B cell (primary cell): Measurements from ENCODE around the gene RNF135. TPM values are rescaled to one million over a fixed set of nuclear protein-coding genes. Genes with fewer than 3 reads are reported as not detected.

Experiments used
- ATAC-seq: fragments of 200-7000 bp; cut with Tn5 transposase; one replicate; pipeline ENCODE4 v1.10.0; 2021; ENCODE audit warnings: low read depth, mild to moderate bottlenecking, moderate number of reproducible peaks, moderate library complexity
- CTCF ChIA-PET: fragments of 350-600 bp; sonication (Branson Sonifier 250); formaldehyde crosslinking; loops from one replicate; lab custom pipeline; 2021; ENCODE audit warnings: antibody characterized with exemption, inconsistent platforms; lab: Charles Lee
- POLR2A ChIA-PET: fragments of 350-600 bp; sonication (Branson Sonifier 250); formaldehyde crosslinking; loops from one replicate; lab custom pipeline; 2021; ENCODE audit warnings: antibody characterized with exemption; lab: Charles Lee
- DNase-seq: peaks from one replicate; pipeline ENCODE4 v3.0.0; 2013
- H2AFZ ChIP-seq: 2 replicates; pipeline ENCODE4 v1.6.1; 2012; ENCODE audit warnings: mild to moderate bottlenecking, low read depth, low read length; ENCODE audit not compliant: insufficient read depth, poor library complexity, severe bottlenecking
- H3K27ac ChIP-seq, 2 donors: 1 replicate in 1 of 2; 2 replicates in 1 of 2; pipeline ENCODE4 v1.5.1; 2012 to 2013; ENCODE audit warnings: low read length in 2 of 2, mild to moderate bottlenecking in 2 of 2, moderate library complexity in 1 of 2
- H3K27me3 ChIP-seq, 4 experiments: fragments of 200-600 bp in 1 of 4; sonication (generic) in 1 of 4; replicated peaks in 1 of 4; 1 replicate in 2 of 4; 2 replicates in 2 of 4; pipeline versions ENCODE4 v1.6.1 to v1.7.0; 2013 to 2016; ENCODE audit warnings: low read length in 3 of 4, mild to moderate bottlenecking in 2 of 4, mixed read lengths in 1 of 4, moderate library complexity in 1 of 4; ENCODE audit not compliant: insufficient read depth in 4 of 4, control insufficient read depth in 3 of 4; ENCODE audit errors: control extremely low read depth in 1 of 4
- H3K36me3 ChIP-seq, 2 experiments: replicated peaks in 1 of 2; 1 replicate in 1 of 2; 2 replicates in 1 of 2; pipeline versions ENCODE4 v1.6.1 to v1.7.1; 2013; ENCODE audit warnings: low read length in 1 of 2; ENCODE audit not compliant: insufficient read depth in 2 of 2, control insufficient read depth in 1 of 2; ENCODE audit errors: control extremely low read depth in 1 of 2, extremely low read depth in 1 of 2
- H3K4me1 ChIP-seq, 2 donors: fragments of 200-600 bp in 1 of 2; sonication (generic) in 1 of 2; 1 replicate in 1 of 2; 2 replicates in 1 of 2; pipeline versions ENCODE4 v1.5.1 to v1.6.1; 2013 to 2017; ENCODE audit warnings: low read length in 2 of 2; ENCODE audit not compliant: control insufficient read depth in 2 of 2, insufficient read depth in 2 of 2
- H3K4me2 ChIP-seq: replicated peaks from 2 replicates; pipeline ENCODE3; 2012; ENCODE audit warnings: mild to moderate bottlenecking, low read depth, low read length; ENCODE audit not compliant: poor library complexity, severe bottlenecking
- H3K4me3 ChIP-seq, 5 experiments: fragments of 200-600 bp in 1 of 5; sonication (generic) in 1 of 5; 1 replicate in 3 of 5; 2 replicates in 2 of 5; pipeline versions ENCODE4 v1.5.1 to v1.7.0; 2011 to 2016; ENCODE audit warnings: low read length in 4 of 5, mild to moderate bottlenecking in 4 of 5, low read depth in 2 of 5, control low read depth in 1 of 5, moderate library complexity in 1 of 5; ENCODE audit not compliant: insufficient read depth in 1 of 5; ENCODE audit errors: control extremely low read depth in 1 of 5, extremely low read depth in 1 of 5
- H3K79me2 ChIP-seq: fragments of 200-600 bp; sonication (generic); one replicate; pipeline ENCODE4 v1.6.0; 2016; ENCODE audit warnings: low read length; ENCODE audit not compliant: control insufficient read depth, insufficient read depth
- H3K9ac ChIP-seq: fragments of 200-600 bp; sonication (generic); 2 replicates; pipeline ENCODE4 v1.6.1; 2017; ENCODE audit warnings: mild to moderate bottlenecking, low read length, moderate library complexity
- H3K9me3 ChIP-seq, 3 donors: one replicate each; pipeline versions ENCODE4 v1.6.1 to v1.7.1; 2013; ENCODE audit warnings: low read length in 2 of 3; ENCODE audit not compliant: control insufficient read depth in 2 of 3, insufficient read depth in 1 of 3; ENCODE audit errors: control extremely low read depth in 1 of 3
- H4K20me1 ChIP-seq: 2 replicates; pipeline ENCODE4 v1.6.0; 2012; ENCODE audit warnings: mild to moderate bottlenecking, low read length; ENCODE audit not compliant: insufficient read depth, control insufficient read depth, poor library complexity, severe bottlenecking
- H3K27ac Mint-ChIP-seq: one replicate; pipeline ENCODE4 v1.8.0; 2021; ENCODE audit warnings: mixed read lengths
- H3K27me3 Mint-ChIP-seq: one replicate; pipeline ENCODE4 v1.8.0; 2021; ENCODE audit warnings: mixed read lengths
- H3K4me1 Mint-ChIP-seq: one replicate; pipeline ENCODE4 v1.8.0; 2021; ENCODE audit warnings: mixed read lengths
- H3K4me3 Mint-ChIP-seq: one replicate; pipeline ENCODE4 v1.8.0; 2021; ENCODE audit warnings: mixed read lengths
- H3K9me3 Mint-ChIP-seq: one replicate; pipeline ENCODE4 v1.8.0; 2022; ENCODE audit warnings: mixed read lengths; ENCODE audit not compliant: insufficient read depth
- EZH2 ChIP-seq: IDR thresholded peaks from 2 replicates; pipeline ENCODE4 v1.6.1; 2012; ENCODE audit warnings: borderline replicate concordance, low read depth, mild to moderate bottlenecking, moderate library complexity, low read length; ENCODE audit not compliant: insufficient read depth, poor library complexity, severe bottlenecking
- WGBS: methylation state at CpG from one replicate; pipeline ENCODE4 v1.1.5; 2013; ENCODE audit warnings: missing lambda C conversion rate; ENCODE audit not compliant: insufficient coverage; 5-methylcytosine and 5-hydroxymethylcytosine counted together
- intact Hi-C: fragments of 100-400 bp; cut with micrococcal nuclease; formaldehyde crosslinking; loops from one replicate; pipeline ENCODE4 v1.10.0; 2022
- polyA plus RNA-seq: library from polyadenylated mRNA; depleted of rRNA; stranded (reverse); fragments of >200 nt; gene quantifications from 2 replicates; pipeline ENCODE4 v1.2.3, GENCODE V29; 2012
- total RNA-seq, 2 donors: library from RNA; stranded (reverse); fragments of 120-200 nt in 1 of 2; gene quantifications; 1 replicate in 1 of 2; 2 replicates in 1 of 2; pipeline versions ENCODE4 v1.2.3 to v1.2.4, GENCODE V29; 2013 to 2022
- TF ChIP-seq, protein P1 (sequence below): fragments of 200-600 bp; IDR thresholded peaks from one replicate; pipeline ENCODE4 v1.8.0; 2022; ENCODE audit warnings: antibody characterized with exemption, mild to moderate bottlenecking

The RNF135 gene
- total and polyA plus RNA-seq, 2 donors (not counting 1 experiment from before 2014, with no cell fraction given): 23.4 to 24.2 TPM

GRCh38 chr17:30958187-30958586 lies 12.7 kb upstream of the RNF135 start:
- ChIA-PET POLR2A (interaction anchor here (0.6 to 2.7 kb wide), 3 partner anchors 10 to 75 kb away, joined by 5 to 9 read pairs (median 8); partner anchors contain the start of gene RNF135), CTCF (interaction anchor here (6.0 kb wide), 1 partner anchor 12 kb away, joined by 45 read pairs; the partner anchor contains the start of gene RNF135)
- Histone ChIP-seq H3K27me3 (no peaks in the 10 kb centered on the region), H3K36me3 (no peaks in the 10 kb centered on the region), H3K4me1 (peaks cover 75 to 88% of the 10 kb centered on the region in 2 donors), H4K20me1 (no peaks in the 10 kb centered on the region), H3K9me3 (no peaks in the 10 kb centered on the region), H3K27ac (peak overlapping the region; percentile 83 to 85), H3K79me2 (peaks cover 15% of the 10 kb centered on the region), H3K9ac (peak overlapping the region; percentile 44), H3K4me2 (peak overlapping the region; percentile 74), H3K4me3 (peak overlapping the region in 2 of 5 experiments; percentile 7 to 53), H2AFZ (peak overlapping the region; percentile 74)
- intact Hi-C loops: loop anchor here (1.0 to 2.0 kb wide), 2 partner anchors 10 to 51 kb away; partner anchors contain the start of gene TEFM
- peaks cover 80% of the 10 kb centered on the region for H3K4me1 Mint-ChIP-seq
- 0% methylated on average over 1 of the region's 7 CpGs for WGBS
- no peak for TF ChIP-seq EZH2
- TF ChIP-seq, protein P1, sequence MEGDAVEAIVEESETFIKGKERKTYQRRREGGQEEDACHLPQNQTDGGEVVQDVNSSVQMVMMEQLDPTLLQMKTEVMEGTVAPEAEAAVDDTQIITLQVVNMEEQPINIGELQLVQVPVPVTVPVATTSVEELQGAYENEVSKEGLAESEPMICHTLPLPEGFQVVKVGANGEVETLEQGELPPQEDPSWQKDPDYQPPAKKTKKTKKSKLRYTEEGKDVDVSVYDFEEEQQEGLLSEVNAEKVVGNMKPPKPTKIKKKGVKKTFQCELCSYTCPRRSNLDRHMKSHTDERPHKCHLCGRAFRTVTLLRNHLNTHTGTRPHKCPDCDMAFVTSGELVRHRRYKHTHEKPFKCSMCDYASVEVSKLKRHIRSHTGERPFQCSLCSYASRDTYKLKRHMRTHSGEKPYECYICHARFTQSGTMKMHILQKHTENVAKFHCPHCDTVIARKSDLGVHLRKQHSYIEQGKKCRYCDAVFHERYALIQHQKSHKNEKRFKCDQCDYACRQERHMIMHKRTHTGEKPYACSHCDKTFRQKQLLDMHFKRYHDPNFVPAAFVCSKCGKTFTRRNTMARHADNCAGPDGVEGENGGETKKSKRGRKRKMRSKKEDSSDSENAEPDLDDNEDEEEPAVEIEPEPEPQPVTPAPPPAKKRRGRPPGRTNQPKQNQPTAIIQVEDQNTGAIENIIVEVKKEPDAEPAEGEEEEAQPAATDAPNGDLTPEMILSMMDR: no peak
- peak overlapping the region; percentile 74 for H3K4me3 Mint-ChIP-seq
- H3K27ac Mint-ChIP-seq: peak overlapping the region; percentile 95
- no peaks in the 10 kb centered on the region for H3K9me3 Mint-ChIP-seq
- peak; percentile 82 for DNase-seq
- peak; percentile 67 for ATAC-seq
- H3K27me3 Mint-ChIP-seq: no peaks in the 10 kb centered on the region
